ENCODE results near the gene MTM1. TPM values are rescaled to one million over a fixed set of nuclear protein-coding genes. Genes with fewer than 3 reads are reported as not detected.
A peak's percentile ranks its signal among the peaks of the same experiment; 100 is the strongest.

The MTM1 gene
- polyA plus RNA-seq, 1 donor from 2014 or later, result 7.1 TPM

- Histone ChIP-seq H2AFZ (ENCODE audit: low read depth, low read length) (peak overlapping the region; percentile 27), H3K4me3 (ENCODE audit: low read length) (peak overlapping the region; percentile 69), H3K36me3 (ENCODE audit: insufficient read depth, low read length) (no peaks in the 10 kb centered on the region), H3K9ac (ENCODE audit: low read length) (peak overlapping the region; percentile 66), H3F3A (ENCODE audit: insufficient read depth, low read length, poor library complexity, severe bottlenecking) (no peaks in the 10 kb centered on the region), H3K27ac (ENCODE audit: low read length) (peak overlapping the region; percentile 37), H4K20me1 (ENCODE audit: insufficient read depth) (no peaks in the 10 kb centered on the region), H3K79me2 (replicated peaks; ENCODE audit: insufficient read depth, low read length) (no peaks in the 10 kb centered on the region), H3K4me2 (ENCODE audit: low read length) (peak overlapping the region; percentile 65), H3K9me3 (ENCODE audit: low read length) (no peaks in the 10 kb centered on the region), H3K27me3 (ENCODE audit: insufficient read depth, low read depth, low read length) (no peaks in the 10 kb centered on the region), H3K9me2 (ENCODE audit: insufficient read depth, low read length) (no peaks in the 10 kb centered on the region)
- no peak for TF ChIP-seq RAD21 (conservative IDR thresholded peaks at IDR 0.05)
- TF ChIP-seq POLR2AphosphoS5 (IDR thresholded peaks at IDR 0.05), result peak; percentile 26
These were observed 125.5 kb downstream of the MTM1 start for GRCh38 chrX:150693725-150694574.

GRCh38 chrX:150694738-150695410 is 126.5 kb downstream of the MTM1 start:
- Histone ChIP-seq H3K4me2 (ENCODE audit: low read length) (no peak overlapping the region), H3F3A (ENCODE audit: insufficient read depth, low read length, poor library complexity, severe bottlenecking) (no peaks in the 10 kb centered on the region), H3K9me3 (ENCODE audit: low read length) (no peaks in the 10 kb centered on the region), H3K27ac (ENCODE audit: low read length) (no peak overlapping the region), H3K9ac (ENCODE audit: low read length) (no peak overlapping the region), H2AFZ (ENCODE audit: low read depth, low read length) (no peak overlapping the region), H3K9me2 (ENCODE audit: insufficient read depth, low read length) (no peaks in the 10 kb centered on the region), H3K79me2 (replicated peaks; ENCODE audit: insufficient read depth, low read length) (no peaks in the 10 kb centered on the region), H3K4me3 (ENCODE audit: low read length) (peak overlapping the region; percentile 69), H3K27me3 (ENCODE audit: insufficient read depth, low read depth, low read length) (no peaks in the 10 kb centered on the region), H3K36me3 (ENCODE audit: insufficient read depth, low read length) (no peaks in the 10 kb centered on the region), H4K20me1 (ENCODE audit: insufficient read depth) (no peaks in the 10 kb centered on the region)
- TF ChIP-seq CTCF (IDR thresholded peaks at IDR 0.05; ENCODE audit: poor library complexity, severe bottlenecking) (no peak), EZH2 (IDR thresholded peaks at IDR 0.05; ENCODE audit: borderline replicate concordance, insufficient read depth, low read length, poor library complexity, severe bottlenecking) (no peak), POLR2AphosphoS5 (IDR thresholded peaks at IDR 0.05) (no peak), RAD21 (conservative IDR thresholded peaks at IDR 0.05) (no peak), REST (IDR thresholded peaks at IDR 0.05; ENCODE audit: borderline replicate concordance) (no peak), EP300 (conservative IDR thresholded peaks at IDR 0.05; ENCODE audit: poor library complexity, severe bottlenecking) (no peak), SMC3 (conservative IDR thresholded peaks at IDR 0.05; ENCODE audit: poor library complexity) (no peak), MXI1 (conservative IDR thresholded peaks at IDR 0.05; ENCODE audit: poor library complexity, severe bottlenecking) (no peak), TAF1 (IDR thresholded peaks at IDR 0.05; ENCODE audit: low read depth) (no peak)

Data from neural cell (in vitro differentiated cells).